Right forelimb (tissue), 1 donor: ENCODE measurements around the gene TESK2.

Experiments used
- DNase-seq: peaks from one replicate; pipeline ENCODE4 v3.0.0-alpha.2; 2018

The TESK2 gene

GRCh38 chr1:45299296-45299695 lies 191.7 kb downstream of the TESK2 start:
- DNase-seq, result no peak

GRCh38 chr1:45297666-45298356 lies 193.2 kb downstream of the TESK2 start:
- DNase-seq, result no peak
